ENCODE data around the gene ZNF778. TPM values are rescaled to one million over a fixed set of nuclear protein-coding genes. Genes with fewer than 3 reads are reported as not detected.

Gene ZNF778
- polyA plus RNA-seq, 1 donor: 6.2 TPM

DNA sequence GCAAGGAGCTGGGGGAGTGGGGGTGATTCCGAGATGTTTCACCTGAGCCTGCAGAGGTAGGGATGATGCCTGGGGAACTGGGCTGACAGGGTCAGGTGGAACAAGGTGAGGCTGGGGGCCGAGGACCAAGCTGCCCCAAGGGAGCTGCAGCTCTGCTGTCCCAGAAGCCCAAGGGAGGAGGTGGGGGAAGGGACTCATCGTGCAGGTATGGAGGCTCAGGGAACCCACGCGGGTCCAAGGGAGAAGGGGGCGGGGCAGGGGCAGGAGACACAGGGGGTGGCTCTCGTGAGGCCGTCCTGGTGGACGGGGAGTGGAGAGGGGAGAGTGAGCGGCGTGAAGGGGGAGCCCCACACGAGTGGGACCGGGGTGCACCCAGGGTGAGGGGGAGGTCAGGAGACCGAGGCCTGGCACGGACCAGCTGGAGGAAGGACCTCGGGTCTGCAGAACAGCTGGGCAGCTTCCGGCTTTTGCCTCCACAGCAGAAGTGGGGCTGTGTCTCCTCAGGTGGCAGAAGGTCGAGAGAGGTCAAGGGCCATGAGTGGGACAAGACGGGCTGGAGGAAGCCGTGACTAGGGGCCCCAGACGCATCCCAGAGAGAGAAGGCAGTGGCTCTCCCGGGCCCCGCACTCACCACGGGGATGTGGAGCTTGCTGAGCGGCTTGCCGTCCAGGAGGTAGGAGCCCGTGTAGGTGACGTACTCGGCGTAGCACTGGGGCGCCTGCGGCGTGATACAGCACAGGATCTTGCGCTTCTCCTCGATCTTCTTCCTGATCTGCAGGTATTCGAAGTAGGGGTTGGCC, 61.1 kb downstream of the ZNF778 start:
- no peak for DNase-seq

- no peak for DNase-seq
Observed at GRCh38 chr16:89279666-89280481, 62.4 kb downstream of the ZNF778 start.

DNA sequence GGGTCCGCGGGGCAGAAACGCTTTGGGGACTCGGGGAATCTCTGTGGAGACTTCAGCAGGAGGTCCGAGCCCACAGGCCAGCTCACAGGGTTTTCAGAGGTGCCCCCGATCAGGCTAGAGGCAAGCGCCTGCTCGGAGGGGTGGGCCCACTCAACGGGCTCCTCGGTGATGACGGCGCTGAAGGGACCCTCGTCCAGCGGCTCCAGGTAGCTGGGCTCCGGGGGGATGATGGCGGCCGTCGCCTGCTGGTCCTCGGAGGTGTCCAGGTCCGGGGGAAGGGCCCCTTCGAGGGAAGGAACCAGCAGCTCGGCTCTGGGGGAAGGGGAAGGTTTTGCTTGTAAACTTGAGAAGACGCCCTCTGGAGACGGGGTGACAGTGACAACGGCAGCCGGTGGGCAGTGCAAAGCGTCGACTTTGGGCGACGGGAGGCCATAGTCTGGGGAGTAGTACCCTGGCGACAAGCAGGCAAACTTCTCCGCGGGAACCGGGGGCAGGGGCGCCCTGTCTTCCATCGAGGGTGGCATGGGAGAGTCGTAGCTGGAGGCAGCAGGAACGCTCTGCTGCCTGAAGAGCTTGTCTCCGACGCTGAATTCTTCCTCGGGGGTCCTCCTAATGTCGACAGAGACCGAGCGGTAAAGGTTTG, 63.2 kb downstream of the ZNF778 start:
- no peak for DNase-seq

- DNase-seq: no peak
Observed at GRCh38 chr16:89281189-89281577, 63.7 kb downstream of the ZNF778 start.

- DNase-seq: no peak
Observed at GRCh38 chr16:89281829-89282228, 64.3 kb downstream of the ZNF778 start.

GRCh38 chr16:89282523-89282922, 65.0 kb downstream of the ZNF778 start:
- no peak for DNase-seq

GRCh38 chr16:89283449-89283848, 65.9 kb downstream of the ZNF778 start:
- no peak for DNase-seq

- no peak for DNase-seq
Observed at GRCh38 chr16:89285381-89285780, 67.9 kb downstream of the ZNF778 start.

DNA sequence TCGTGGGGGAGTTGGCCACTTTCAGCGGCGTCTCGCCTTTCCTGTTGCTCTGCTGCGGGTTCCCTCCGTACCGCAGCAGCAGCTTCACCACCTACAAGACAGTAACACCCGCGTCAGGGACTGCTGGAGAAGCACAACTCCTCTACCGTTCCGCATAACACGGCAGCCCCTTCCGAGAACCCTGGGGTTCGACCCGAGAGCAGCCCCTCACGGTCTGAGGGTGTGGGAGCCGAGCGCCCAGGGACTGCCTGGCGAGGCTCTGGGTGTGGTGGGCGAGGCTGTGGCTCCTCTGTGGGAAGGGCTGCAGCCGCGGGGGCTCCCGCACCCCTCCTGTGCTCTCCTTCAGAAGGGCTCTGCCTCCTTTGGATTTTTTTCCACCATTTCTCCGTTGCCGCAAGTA, 68.6 kb downstream of the ZNF778 start:
- no peak for DNase-seq

Other genes with a start within 250 kb of the ZNF778 start
- 23.2 TPM for gene CBFA2T3, start 240.5 kb upstream of the ZNF778 start, polyA plus RNA-seq (ENCODE audit: insufficient read length)
- gene ACSF3, start 123.9 kb upstream of the ZNF778 start, polyA plus RNA-seq (ENCODE audit: insufficient read length): 17.9 TPM
- 340 TPM for gene CDH15, start 46.0 kb upstream of the ZNF778 start, polyA plus RNA-seq (ENCODE audit: insufficient read length)
- gene SLC22A31, start 17.2 kb upstream of the ZNF778 start, polyA plus RNA-seq (ENCODE audit: insufficient read length): 2.6 TPM